Activated CD4-positive, CD25-positive, alpha-beta regulatory T cell treated with anti-CD3 and anti-CD28 coated beads, Interleukin-2, amount 50 U/mL, for 16 hours (primary cell): ENCODE data around the gene GNB2.

ENCODE experiments used
- DNase-seq: peaks from one replicate; pipeline ENCODE4 v3.0.0-alpha.2; 2020; ENCODE audit warnings: low read depth, low spot score

The GNB2 gene

DNA sequence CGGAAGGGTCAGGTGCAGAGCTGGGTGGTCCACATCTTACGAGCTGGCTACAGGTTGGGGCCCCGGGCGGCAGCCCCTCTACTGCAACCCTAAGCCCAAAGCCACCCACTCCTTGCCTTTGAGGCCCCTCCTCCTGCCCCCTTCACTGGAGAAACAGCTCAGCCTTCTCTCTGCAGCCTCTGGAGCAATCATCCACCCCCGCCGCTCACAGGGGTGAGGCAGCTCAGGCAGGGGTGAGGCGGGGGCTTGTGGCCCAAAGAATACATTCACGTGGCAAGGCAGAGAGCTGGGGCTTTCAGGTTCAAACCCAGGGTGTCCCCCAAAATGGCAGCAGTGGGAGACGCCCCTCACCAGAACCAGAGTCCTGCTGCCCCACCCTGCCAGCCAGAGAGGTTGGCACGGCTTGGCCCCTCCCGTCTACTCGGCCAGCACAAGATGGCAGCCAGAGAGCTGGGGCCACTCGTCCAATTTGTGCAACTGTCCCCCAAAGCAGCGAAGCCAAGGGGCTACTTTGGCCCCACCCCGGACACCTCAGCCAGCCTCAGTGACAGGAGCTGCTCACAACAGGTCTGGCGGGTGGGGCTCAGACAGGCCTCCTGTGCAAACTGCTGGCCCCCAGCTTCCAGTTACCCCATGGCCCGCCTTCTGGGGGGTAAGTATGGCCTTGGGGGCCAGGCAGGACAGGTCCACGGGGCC lies 7.2 kb downstream of the GNB2 start:
- DNase-seq = no peak

DNA sequence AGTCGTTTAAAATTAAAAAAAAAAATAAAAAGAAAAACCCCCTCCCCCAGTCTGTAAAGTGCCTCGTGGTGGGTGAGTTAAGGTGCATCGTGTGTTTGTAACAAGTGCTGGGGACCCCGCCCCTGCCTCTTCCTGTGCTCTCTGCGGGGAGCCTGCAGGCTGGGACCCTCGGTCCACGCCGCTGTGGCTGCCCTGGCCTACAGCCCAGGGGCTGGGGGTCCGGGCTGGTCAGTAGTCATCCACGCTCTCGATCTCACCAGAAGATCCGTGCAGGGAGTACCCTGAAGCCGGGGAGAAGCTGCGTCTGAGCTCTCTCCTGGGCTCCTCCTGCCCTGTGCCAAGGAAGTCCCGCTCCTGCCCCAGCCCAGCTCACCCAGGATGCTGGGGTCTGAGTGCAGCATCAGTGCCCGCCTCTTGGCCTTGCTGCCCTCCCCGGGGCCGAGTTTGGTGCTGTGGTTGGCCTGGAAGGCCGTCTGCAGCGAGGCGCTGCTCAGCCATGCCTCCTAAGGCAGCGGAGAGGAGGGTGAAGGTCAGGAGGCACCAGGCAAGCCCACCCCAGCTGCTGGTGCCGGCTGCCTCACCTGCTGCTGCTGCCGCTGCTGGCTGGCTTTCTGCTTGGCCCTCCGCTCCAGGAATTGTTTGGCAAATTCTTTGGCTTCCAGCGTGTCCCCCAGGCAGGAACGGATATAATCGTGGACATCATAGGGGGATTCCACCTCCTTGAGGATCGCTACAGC lies 8.1 kb downstream of the GNB2 start:
- DNase-seq = no peak

GRCh38 chr7:100682228-100682741 lies 8.7 kb downstream of the GNB2 start:
- no peak for DNase-seq

DNA sequence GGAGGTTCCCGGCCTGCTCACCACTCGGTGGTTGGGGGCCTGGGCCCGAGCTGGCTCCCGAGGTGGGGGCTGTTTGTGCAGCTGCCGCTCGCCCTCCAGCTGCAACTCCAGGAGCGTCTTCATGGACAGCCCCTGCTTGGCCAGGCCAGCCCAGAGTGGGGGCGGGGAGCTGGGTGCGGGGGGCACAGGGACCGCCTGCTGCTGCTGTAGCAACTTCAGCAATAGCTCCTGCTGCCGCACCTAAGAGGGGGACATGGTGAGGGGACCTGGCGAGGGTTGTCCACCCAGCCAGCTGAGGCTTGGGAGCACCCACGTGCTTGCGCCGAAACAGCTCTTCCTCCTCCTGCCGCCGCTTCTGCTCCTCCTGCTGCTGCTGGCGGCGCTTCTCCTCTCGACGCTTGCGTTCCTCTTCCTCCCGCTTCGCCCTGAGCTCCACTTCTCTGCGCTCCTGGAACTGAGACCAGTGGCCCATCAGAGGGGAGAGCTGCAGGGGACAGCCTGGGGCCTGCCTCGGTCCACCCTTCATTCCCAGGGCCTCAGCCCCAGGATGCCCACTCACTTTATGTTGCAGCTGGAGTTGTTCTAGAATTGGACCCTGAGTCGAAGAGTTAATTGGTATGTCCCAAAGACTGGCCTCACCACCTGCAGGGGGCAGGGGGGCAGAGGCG lies 9.6 kb downstream of the GNB2 start:
- DNase-seq = no peak

DNA sequence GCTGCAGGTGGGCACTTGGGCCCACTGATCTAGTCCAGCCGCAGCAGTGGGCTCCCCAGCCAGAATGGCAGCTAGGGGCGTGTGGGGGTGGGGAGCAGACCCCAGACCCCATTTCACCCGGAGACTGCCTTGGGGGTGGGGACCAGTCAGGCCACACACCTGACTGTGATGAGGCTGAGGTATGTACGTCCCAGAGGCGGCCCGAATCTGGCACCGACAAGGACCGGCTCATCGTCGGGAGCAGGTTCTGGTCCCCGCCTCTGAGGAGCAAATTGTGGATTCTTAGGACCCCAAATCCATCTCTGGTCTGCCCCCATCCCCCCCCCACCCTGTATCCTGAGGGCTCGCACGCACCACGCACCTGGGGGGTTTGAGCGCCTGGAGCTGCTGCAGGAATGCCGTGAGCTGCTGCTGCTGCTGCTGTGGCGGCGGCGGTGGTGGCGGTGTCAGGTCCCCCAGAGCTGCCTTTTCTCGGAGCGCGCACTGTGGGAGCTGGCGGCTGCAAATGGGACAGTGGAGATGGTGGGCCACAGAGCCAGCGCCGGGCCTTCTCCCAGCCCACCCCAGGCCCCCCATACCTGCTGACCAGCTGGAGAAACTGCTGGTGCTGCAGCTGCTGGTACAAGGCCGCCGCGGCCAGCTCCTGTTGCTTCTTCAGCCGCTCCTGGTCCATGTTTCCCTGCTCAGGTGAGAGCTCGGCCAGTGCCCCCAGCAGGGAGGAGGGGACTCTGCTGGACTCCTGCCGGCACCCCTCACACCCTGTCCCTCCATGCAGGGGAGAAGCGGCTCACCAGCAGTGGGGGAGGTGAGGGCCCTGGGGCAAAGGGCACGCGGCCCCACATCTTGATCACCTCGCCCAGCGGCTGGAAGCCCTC lies 10.4 kb downstream of the GNB2 start:
- DNase-seq = no peak

DNA sequence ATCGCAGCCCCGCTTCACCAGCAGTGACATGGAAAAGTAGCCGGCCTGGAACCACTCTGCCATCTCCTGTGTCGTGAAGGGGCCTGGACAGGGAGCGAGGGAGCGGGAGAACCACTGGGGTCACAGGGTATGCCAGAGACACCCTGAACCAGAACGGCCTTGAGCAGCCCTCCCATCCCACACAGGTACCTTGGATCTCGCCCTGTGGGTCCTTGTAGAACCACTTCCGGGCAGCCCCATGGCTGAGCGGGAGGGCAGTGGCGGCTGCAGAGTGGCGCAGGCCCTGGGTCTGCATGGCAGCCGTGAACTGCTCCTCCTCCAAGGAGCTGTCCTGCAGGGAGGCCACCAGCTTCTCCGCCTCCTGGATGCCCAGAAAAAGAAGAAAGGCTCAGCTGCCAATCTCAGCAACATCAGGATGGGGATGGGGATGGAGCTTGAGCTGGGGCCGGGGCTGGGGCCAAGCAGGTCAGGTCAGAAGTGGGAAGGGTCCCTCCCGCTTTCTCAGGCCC lies 11.0 kb downstream of the GNB2 start:
- no peak for DNase-seq

- no peak for DNase-seq
Observed at GRCh38 chr7:100685049-100685605, 11.6 kb downstream of the GNB2 start.

DNA sequence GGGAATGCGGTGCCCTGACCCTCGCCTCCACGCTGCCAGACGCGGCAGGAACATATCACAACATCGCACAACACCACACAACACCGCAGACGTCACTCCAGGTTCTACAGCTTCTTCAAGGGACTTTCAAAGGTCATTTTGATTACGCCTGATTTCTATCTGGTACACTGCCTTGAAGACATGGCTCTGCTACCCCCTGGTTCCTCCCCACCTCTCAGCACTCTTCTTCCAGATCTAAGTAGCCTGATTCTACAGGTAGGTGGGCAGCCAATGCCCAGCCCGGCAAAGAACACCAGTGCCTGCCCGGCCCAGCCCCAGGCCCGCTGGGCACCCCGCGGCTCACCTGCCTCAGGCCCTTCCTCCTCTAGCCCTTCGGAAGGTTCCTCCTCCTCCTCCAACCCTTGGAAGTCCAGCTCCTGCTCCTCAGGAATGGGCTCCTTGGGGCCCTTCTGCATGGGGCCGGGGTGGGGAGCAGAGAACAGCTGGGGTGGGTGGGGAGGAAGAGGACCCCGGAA lies 12.1 kb downstream of the GNB2 start:
- DNase-seq = no peak

DNA sequence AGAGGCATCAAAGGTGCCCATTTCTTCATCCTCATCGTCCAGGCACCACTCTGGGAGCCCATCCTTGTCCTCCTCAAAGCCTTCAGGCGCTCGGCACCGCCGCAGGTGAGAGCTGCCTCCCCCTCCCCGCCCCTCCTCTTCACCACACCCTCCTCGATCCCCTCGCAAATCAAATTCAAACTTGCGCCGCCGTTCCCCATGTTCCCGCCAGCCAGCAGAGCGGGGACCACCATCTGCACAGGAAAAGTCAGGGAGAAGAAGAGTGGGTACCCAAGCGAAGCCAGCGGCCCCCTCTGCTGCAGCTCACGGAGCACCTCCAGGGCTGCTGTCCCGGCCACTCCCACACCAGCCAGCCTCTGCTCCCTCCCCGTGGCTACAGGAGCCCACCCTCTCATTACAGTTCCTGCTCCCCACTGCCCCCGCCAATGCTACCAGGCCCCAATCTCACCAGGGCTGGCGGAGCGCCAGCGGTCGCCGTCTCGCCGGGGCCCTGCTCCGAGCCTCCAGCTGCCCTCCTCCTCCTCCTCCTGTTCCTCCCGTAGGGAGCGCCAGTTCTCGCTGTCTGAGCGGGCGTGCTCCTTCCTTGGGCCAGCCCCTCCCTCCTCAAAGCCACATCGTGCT lies 12.8 kb downstream of the GNB2 start:
- no peak for DNase-seq

GRCh38 chr7:100686822-100687211 lies 13.3 kb downstream of the GNB2 start:
- DNase-seq = no peak

DNA sequence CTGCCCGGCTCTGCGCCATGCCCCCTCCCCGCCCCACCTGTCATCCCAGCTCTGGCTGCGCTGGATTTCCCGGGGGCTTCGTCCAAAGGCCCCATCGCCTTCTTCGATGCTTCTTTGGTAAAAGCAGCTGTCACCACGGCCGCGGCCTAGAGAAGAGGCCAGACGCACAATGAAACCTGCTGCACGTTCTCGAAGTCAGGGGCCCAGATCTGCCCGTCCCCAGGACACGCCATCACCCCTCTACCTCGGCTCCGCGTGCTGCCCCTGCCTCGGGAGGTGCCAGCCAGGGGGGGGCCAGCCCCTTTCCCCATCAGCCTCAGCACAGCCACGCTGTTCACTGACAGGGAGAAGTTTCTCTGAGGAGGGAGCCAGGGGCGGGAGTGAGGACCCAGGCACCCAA lies 13.7 kb downstream of the GNB2 start:
- DNase-seq = no peak

- DNase-seq = no peak
Observed at GRCh38 chr7:100687751-100688300, 14.3 kb downstream of the GNB2 start.

DNA sequence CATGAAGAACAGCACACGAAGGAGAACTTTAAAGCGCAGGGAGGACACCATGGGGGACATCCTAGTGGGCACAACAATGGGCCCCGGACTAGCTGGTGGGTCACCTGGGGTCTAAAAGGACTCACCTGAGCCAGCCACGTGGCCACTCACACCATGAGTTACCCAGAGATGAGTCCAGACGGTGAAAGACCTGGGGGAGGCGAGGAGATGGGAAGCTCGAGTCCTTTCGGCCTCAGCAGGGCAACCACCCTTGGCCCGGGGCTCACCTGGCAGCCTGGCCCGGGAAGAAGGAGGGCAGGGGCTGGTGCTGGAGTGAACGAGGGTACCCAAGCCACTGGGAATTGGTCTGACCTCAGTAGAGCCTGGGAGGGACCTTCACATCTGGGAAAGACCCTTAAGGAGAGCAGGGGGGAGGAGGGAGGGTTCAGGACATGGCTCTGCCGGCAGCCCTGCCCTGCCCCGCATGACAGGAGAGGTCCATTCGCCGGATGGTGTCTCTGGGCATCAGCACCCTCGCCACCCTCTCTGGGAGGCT lies 14.9 kb downstream of the GNB2 start:
- DNase-seq = no peak

DNA sequence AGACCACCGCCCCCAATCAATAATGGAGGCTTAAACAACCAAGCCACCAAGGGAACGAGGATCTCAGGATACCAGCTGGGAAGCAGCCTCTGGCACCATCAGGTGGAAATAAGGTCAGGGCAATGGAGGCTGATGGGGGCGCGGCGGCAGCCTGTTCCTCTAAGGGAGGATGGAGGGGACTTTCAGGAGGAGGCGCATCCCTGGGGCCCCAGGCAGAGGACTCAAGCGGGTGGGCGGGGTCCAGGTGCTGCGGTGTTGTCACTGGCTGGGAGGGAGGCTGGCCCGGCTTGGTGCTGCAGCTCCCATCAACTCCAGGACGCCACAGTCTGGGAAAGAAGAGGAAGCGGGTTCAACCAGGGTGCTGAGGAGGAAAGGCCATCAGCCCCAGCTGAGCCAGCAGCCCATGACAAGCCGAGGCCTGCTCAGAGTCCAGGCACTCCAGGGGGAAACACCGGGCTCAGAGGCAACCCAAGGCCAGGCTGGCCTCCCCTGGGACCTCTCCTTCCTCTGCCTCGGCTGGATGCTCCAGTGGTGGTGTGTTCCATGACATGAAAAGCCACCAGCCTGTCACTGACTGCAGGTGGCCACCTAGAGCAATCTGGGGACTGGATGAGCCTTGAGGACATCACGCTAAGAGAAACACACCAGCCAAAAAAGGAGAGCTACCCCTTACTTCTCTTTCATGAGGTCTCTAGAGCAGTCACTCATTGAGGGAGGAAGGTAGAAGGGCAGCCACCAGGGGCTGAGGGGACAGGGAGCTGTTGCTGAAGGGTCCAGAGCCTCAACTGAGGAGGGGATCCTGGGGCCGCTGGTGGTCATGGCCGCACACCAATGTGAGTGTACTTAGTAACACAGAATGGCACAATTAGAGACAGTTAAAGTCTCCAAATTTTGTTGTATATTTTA lies 15.9 kb downstream of the GNB2 start:
- no peak for DNase-seq

DNA sequence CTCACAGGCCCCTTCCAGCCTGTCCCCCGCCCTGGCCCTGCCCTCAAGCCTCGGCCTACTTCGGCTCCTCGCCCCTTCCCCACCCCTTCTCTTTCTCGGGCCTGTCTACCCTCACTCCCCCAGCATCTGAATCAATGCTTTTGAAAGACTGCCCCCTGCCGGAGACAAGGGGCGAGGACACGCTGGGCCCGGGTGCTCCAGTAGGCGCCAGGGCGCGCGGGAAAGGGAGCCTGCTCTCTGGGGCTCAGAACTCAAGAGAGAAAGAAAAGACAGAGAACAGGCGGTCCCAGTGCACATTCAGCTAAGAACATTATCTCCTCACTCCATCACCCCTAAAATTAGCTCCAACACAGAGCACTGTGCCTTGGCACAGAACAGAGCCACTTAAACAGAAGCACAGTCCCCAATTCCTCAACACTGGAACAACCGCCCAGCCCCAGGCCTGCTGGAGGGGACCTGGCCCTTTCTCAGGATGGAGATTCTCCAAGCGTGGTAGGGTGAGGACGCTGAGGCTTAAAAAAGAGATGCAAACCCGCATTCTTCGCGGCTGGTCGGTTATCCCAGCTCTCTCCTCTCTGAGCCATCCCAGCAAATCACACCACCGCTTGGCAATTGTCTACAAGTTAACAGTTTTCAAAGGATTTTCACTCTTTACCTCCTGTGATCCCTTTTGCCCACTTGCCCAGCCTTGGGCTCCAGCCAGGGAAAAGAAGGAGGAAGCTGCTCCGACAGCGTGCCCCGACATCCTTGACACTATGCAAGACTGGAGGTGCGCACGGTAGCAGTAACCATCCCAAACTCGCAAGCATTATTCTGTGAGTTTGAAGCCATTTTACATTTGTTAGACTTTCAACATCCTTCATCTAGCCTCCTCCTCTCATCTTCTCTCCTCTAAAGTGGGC lies 18.4 kb downstream of the GNB2 start:
- DNase-seq = peak; percentile 75

DNA sequence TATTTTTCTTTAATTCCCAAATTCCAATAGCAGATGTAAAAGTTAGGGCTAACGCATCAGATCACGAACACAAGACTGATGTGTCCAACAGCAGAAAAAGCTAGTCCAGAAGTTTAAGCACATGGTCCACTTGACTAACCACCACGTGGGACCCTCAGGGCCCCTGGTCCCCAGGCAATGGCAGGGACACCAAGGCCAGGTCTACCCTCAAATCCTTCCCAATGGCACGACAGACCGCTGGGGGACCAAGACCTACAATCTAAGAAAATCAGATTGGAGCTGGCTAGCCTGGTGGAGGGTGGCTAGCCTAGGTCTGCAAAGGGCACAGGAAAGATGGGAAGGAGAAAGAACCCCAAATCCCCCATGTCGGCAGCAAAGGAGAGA lies 19.0 kb downstream of the GNB2 start:
- DNase-seq = no peak

DNA sequence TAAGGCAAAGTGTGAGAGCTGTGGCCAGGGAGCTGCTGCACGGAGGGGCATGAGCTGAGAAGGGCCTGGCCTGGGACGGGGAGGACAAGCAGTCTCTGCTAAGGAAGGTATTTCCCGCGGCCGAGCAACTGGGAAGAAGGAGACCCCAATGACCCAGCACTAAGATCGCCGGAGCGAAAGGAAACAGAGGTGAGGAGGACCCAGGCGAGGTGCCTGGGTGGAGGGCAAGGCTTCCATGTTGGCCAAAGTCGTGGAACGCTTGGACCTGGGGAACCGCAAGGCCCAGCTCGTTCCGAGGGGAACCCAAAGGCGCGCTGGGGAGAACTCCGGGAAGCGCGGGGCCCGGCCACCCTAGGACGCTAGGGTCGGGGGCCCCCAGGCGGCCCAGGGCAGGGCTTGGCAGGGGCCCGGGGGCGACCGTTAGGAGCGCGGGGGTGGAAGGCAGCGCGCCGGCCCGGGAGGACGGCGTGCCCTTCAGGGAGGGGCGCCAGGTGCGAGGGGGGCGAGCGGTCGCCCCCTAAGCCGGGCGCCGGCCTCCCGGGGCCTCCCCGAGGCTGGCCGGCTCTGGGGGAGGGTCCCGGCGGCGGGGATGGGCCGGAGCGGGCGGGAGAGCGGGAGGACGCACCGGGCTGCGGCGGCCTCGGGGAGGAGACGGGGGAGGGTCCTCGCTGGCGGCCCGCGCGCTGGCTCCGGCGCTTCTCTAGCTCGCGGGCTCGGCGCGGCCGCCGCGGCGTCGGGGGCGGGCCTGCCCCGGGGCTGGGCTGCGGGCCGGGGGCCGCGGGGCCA lies 20.0 kb downstream of the GNB2 start:
- no peak for DNase-seq
